ENCODE measurements around the gene ABRACL. TPM values are rescaled to one million over a fixed set of nuclear protein-coding genes. Genes with fewer than 3 reads are reported as not detected.
"Not testable (repeated sequence)": the region's sequence is repeated elsewhere in the genome, so short reads cannot be mapped to it uniquely, and the experiment has no call there.

Gene ABRACL
- 100 to 1,000 TPM; 153 to 154 TPM for total RNA-seq

GRCh38 chr6:139028658-139029469 is at the start of gene ABRACL:
Gene ABRACL, plus strand, starts transcription at chr6:139028745. Its CDS starts 5,416 bp downstream, at chr6:139034161.
- CTCF ChIA-PET = interaction anchor here (0.5 to 0.9 kb wide), 3 partner anchors 42 to 346 kb away, joined by 3 to 4 read pairs (median 3); partner anchors contain the start of gene CITED2
- POLR2A ChIA-PET = interaction anchor here (0.5 to 1.6 kb wide), 8 partner anchors 10 to 1876 kb away, joined by 3 to 4 read pairs (median 3); no protein-coding TSS in a partner anchor

- CTCF ChIA-PET = no interaction called here
- POLR2A ChIA-PET = no interaction called here
These were observed 49.2 kb upstream of the ABRACL start for GRCh38 chr6:138979365-138979764.

GRCh38 chr6:138979813-138980668 is 48.5 kb upstream of the ABRACL start:
- ChIA-PET POLR2A (no interaction called here), CTCF (no interaction called here)

GRCh38 chr6:138981416-138981815 is 47.1 kb upstream of the ABRACL start:
- POLR2A ChIA-PET = no interaction called here
- CTCF ChIA-PET = no interaction called here

- ChIA-PET CTCF (interaction anchor here (0.6 to 1.3 kb wide), 2 partner anchors 41 to 225 kb away, joined by 3 to 4 read pairs; no protein-coding TSS in a partner anchor), POLR2A (no interaction called here)
These were observed 42.0 kb upstream of the ABRACL start for GRCh38 chr6:138986578-138986977.

GRCh38 chr6:138987080-138987642 is 41.4 kb upstream of the ABRACL start:
- ChIA-PET POLR2A (interaction anchor here (0.6 to 0.8 kb wide), 4 partner anchors 40 to 214 kb away, joined by 3 to 4 read pairs (median 4); partner anchors contain the start of gene ABRACL), CTCF (interaction anchor here (0.7 to 1.3 kb wide), 2 partner anchors 41 to 42 kb away, joined by 3 read pairs; no protein-coding TSS in a partner anchor)

GRCh38 chr6:138987643-138988468 is 40.7 kb upstream of the ABRACL start, which contains the start of gene REPS1:
Gene REPS1, minus strand, starts transcription at chr6:138988253. Its CDS starts 571 bp downstream, at chr6:138987682.
- POLR2A ChIA-PET = interaction anchor here (0.6 to 0.8 kb wide), 4 partner anchors 40 to 215 kb away, joined by 3 to 4 read pairs (median 4); partner anchors contain the start of gene ABRACL

GRCh38 chr6:138988469-138988834 is 40.1 kb upstream of the ABRACL start:
- ChIA-PET CTCF (interaction anchor here (0.5 to 1.3 kb wide), 6 partner anchors 19 to 873 kb away, joined by 3 read pairs; no protein-coding TSS in a partner anchor), POLR2A (no interaction called here)

More at GRCh38 chr6:138987643-138988468, 40.7 kb upstream of the ABRACL start, which contains the start of gene REPS1:
- CTCF ChIA-PET = interaction anchor here (0.5 to 1.3 kb wide), 6 partner anchors 19 to 874 kb away, joined by 3 read pairs; no protein-coding TSS in a partner anchor

GRCh38 chr6:138989098-138989983 is 39.2 kb upstream of the ABRACL start:
- POLR2A ChIA-PET = no interaction called here
- CTCF ChIA-PET = interaction anchor here (0.6 to 1.5 kb wide), 7 partner anchors 13 to 261 kb away, joined by 3 read pairs; no protein-coding TSS in a partner anchor

GRCh38 chr6:138991206-138991605 is 37.3 kb upstream of the ABRACL start:
- CTCF ChIA-PET = no interaction called here
- POLR2A ChIA-PET = no interaction called here

- POLR2A ChIA-PET, CTCF ChIA-PET: not testable (repeated sequence)
These were observed 35.6 kb upstream of the ABRACL start for GRCh38 chr6:138992965-138993364.

- CTCF ChIA-PET, POLR2A ChIA-PET: not testable (repeated sequence)
These were observed 35.1 kb upstream of the ABRACL start for GRCh38 chr6:138993410-138993809.

GRCh38 chr6:138996524-138996923 is 32.0 kb upstream of the ABRACL start:
- POLR2A ChIA-PET = no interaction called here

GRCh38 chr6:138997136-138997535 is 31.4 kb upstream of the ABRACL start:
- ChIA-PET CTCF (no interaction called here), POLR2A (no interaction called here)

More at GRCh38 chr6:138996524-138996923, 32.0 kb upstream of the ABRACL start:
- CTCF ChIA-PET = no interaction called here

- POLR2A ChIA-PET = no interaction called here
- CTCF ChIA-PET = no interaction called here
These were observed 28.4 kb upstream of the ABRACL start for GRCh38 chr6:138999949-139000725.

GRCh38 chr6:139003751-139004150 is 24.8 kb upstream of the ABRACL start:
- ChIA-PET POLR2A (no interaction called here), CTCF (no interaction called here)

GRCh38 chr6:139006477-139006876 is 22.1 kb upstream of the ABRACL start:
- ChIA-PET POLR2A (no interaction called here), CTCF (no interaction called here)

Measured in activated CD8-positive, alpha-beta memory T cell treated with anti-CD3 and anti-CD28 coated beads for 36 hours (primary cell).